HG03025 (cell line): ENCODE measurements around the gene NRXN3.

Source experiments
- ATAC-seq: cut with Tn5 transposase; IDR thresholded peaks from one replicate; pipeline ENCODE4 v1.9.1; 2021; ENCODE audit warnings: mild to moderate bottlenecking, moderate library complexity; ENCODE audit not compliant: unreplicated experiment, low FRiP score

NRXN3 gene

DNA sequence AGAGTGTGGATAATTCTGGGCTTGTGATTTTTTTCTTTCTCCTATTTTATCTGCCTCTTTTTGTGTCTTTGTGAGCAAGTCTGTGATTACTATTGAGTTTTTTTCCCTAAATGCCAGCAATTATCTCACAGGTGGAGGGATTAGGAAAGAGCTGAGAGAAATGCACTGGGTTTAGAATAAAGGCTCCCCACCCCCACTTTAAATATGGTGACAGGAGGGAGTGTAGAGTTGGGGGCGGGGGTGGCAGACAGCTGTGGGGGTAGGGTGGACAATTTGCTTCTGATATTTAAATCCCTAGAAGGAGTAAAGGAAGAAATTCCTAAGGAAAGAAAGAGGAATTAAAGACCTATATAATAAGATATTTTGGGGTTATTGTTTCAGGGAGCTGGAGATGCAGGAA, 145.9 kb downstream of the NRXN3 start:
- no peak for ATAC-seq

DNA sequence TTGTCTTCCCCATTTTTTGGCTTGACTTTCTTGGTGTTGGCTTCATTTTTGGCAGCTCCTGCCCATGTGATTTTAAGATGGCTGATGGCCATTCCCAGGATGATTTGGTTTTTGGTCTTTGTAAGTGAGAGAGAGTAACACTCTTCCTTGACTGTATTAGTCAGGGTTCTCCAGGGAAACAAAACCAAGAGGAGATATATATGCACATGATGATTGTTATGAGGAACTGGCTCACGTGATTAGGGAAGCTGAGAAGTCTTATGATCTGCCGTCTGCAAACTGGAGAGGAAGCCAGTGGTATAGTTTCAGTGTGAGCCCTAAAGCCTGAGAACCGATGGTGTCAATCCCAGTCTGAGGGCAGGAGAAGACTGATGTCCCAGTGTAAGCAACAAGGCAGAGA, 146.6 kb downstream of the NRXN3 start:
- ATAC-seq: no peak

DNA sequence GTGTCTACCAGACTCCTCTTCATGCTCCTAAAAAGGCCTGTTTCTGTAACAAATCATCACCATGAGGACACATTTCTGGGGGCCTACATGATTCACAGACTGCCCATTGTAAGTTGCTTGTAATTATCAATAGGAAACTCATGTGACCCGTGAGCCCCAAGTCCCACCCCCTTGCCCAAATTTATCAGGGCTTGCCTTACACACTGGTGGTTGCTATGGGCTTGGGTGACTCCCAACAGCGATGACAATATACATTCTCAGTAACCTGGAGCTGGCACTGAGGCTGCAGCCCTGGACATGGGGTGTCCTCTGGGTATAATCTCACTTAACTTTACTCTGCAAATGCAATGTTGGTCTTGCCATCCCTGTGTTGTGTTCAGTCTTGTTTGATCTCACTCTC, 149.2 kb downstream of the NRXN3 start:
- no peak for ATAC-seq

DNA sequence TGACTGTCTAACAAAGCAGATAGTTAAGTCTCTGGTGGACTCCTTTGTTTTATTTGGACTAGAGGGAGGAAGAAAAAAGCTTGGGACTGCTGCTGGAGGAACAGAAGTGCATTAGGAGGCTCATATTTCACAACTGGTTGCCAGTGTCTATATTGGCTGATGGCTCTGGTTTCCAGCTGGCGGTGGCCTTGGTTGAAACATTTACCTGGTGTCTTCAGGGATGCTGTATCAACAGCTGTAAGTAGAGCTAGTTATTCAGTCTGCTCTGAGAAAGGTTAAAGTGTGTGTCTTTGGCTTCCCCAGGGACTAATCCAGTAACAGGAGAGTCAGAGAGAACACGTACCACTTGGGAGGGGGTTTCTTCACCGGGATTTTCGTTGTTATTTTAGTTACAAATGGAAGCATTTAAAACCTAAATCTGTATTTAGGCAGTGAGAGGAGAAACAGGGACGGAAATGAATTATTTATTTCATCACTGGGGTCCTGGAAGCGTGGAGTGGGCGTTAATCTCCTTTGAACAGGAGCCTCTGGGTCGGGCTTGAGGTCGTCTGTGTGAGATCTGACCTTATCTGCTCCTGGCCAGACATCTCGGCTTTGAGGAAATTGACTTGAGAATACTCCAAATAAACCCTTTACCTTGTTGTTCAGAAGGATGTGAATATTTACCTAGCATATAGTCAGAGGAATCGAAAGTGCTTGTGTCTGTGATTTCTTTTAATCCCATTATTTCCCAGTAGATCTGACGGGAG, 149.9 kb downstream of the NRXN3 start:
- no peak for ATAC-seq

GRCh38 chr14:78324353-78324752, 154.2 kb downstream of the NRXN3 start:
- no peak for ATAC-seq

DNA sequence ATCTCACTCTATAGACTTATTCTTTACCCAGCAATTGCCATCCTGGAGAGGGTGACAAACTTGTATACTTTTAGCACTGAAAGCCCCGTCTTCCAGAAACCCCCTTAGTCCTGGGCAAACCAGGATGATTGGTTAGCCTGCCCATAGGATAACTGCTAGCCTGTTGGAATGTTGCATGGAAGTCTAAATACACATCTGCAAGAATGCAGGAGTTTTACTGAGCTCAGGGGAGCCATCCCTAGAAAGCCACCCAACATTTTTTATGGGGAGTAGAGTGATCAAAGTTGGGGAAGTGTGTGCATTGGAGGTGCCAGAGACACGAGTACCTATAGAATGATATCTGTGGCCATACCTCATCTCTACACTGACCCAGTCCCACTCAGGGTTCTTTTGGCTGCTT, 155.7 kb downstream of the NRXN3 start:
- no peak for ATAC-seq

- ATAC-seq: no peak
Measured at GRCh38 chr14:78327426-78328221, 157.5 kb downstream of the NRXN3 start.

DNA sequence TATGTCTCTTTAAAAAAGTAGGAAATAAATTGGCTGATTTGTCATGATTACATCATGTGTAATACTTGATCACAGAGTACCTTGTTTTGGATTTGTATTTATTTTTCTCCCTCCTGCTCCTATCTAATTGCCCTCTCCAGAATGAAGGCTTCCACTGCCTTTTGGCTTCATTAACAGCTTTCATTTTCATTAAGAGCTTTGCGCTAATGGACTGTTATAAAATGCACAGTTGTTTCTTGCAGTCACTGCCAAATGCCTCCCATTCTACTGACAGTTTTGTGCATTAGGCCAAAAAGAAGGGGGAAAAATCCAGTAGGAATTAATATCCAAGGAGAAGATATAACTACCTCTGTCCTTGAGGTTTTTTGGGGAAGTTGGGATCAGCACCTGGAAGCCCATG, 159.2 kb downstream of the NRXN3 start:
- no peak for ATAC-seq

GRCh38 chr14:78335531-78335930, 165.4 kb downstream of the NRXN3 start:
- no peak for ATAC-seq

DNA sequence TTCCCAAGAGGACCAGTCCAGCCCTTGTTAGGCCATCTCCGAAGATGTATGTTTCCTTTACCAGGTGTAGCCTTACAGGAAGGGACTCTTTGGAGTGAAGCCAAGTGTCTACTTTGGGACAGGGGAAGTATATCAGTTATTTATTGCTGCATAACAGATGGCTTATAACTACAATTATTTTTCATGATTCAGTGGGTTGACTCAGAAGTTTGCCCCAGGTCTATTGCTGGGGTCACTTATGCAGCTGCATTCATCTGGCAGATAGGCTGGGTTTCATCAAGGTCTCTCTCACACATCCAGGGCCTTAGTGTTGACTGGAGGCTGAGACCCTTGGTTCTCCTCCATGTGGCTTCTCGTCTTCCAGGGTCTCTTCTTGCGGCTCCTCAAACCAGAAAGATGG, 170.1 kb downstream of the NRXN3 start:
- no peak for ATAC-seq

DNA sequence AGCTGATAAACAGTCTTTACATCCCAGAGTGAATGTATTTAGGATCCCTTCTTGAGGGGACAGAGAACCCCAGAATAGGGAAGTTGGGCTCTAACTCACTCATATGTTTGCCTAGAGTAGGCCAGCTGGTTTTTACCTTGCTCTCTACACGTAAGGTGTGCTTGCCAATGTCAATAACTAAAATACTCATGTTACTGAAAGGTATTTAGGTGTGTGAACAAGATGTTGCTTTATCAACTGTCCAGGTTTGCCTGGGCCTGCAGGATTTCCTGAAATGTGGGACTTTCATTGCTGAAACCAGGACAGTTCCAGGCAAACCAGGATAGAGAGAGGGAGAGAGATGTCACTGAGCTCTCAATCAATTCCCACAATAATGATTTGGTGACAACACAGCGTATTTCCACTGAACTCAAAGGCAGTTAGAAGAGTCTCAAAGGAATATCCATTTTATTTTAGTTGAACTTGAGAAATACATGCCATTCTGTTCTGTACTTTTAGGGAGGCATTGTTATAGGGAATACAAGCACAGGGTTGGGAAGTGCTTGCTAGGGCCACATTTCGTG, 171.7 kb downstream of the NRXN3 start:
- ATAC-seq: no peak

GRCh38 chr14:78342879-78343278, 172.7 kb downstream of the NRXN3 start:
- ATAC-seq: no peak

GRCh38 chr14:78344290-78344689, 174.1 kb downstream of the NRXN3 start:
- no peak for ATAC-seq

GRCh38 chr14:78345131-78345744, 175.1 kb downstream of the NRXN3 start:
- no peak for ATAC-seq

DNA sequence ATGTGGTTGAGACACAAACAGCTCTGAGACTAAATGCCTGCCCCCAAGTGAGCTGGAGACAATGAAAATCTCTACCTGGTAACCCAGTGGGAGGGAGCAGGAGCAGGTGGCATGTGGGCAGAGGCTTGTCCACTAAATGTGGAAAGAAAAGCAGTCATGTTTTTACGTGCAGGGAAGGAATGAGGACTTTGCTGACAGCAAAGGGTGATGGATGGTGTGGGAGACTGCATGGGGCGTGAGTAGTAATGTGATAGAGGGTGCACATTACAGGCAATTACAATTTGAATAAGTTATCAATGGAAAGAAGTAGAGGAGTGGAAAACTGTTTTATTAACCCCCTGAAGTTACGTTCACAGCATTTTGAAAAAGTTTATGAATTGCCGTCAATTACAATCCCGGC, 176.6 kb downstream of the NRXN3 start:
- ATAC-seq: no peak

GRCh38 chr14:78355109-78355508, 184.9 kb downstream of the NRXN3 start:
- ATAC-seq: no peak

DNA sequence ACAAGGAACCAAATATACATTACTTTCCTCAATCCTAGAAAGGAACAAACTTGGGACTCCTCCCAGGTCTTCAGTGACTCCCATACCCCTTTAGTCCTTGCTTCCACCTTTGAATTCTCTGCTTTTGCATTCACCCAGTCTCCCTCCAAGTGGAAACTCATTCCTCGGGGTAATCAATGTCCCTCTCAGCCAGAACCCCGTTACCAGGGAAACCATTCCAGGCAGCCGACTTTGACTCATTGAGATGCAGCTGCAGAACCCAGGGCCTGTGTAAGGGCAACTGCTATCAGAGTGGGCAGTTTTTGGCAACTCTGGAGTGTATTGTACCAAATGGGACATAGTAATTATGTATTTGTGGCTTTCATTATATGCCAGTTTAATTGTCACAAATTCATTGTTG, 186.2 kb downstream of the NRXN3 start:
- no peak for ATAC-seq

- ATAC-seq: no peak
Measured at GRCh38 chr14:78358591-78358990, 188.4 kb downstream of the NRXN3 start.

DNA sequence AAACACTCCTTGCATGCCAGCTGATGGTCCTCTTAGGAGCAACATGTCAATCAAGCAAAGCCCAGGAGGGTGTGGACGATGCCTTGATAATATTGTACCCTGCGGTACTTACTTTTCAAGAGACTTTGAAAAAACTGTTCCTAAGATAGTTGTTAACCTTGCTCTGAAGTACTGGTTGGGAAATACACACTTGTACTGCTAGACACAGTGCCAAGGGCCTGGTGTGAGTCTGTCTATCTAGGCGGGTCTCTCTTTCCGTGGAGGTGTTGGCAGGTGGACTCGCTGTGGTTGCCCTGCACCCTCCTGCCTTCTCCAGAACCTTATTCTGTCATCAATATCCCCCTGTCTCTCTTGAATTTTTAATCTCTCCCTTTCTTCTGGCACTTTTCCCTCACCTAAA, 189.4 kb downstream of the NRXN3 start:
- no peak for ATAC-seq

DNA sequence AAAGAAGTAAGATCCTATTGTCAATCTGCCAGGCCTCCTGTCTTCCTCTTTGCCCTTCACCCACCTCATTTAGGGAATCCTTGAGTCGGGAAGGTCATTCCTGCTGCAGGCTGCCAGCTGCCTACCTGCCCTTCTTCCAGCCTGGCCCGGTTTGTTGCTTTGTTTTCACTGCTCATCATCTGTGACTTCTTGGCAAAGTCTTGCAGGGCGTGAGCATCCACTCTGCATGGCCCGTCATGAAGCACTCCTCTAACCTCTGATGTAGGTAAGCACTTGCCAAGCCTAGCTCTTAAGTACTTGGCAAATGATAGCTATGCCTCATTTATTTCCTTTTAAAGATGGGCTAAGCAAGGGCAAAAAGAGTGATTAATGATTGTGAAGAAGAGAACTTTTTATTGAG, 192.8 kb downstream of the NRXN3 start:
- ATAC-seq: no peak

- ATAC-seq: no peak
Measured at GRCh38 chr14:78367355-78367754, 197.2 kb downstream of the NRXN3 start.
